Activated gamma-delta T cell treated with Interleukin-2 at 50 U/mL for 16 hours (primary cell): ENCODE results near the gene LILRA1.
"Not testable (repeated sequence)": the region's sequence is repeated elsewhere in the genome, so short reads cannot be mapped to it uniquely, and the experiment has no call there.

Source experiments
- DNase-seq: peaks from one replicate; pipeline ENCODE4 v3.0.0-alpha.2; 2020

LILRA1 gene

DNA sequence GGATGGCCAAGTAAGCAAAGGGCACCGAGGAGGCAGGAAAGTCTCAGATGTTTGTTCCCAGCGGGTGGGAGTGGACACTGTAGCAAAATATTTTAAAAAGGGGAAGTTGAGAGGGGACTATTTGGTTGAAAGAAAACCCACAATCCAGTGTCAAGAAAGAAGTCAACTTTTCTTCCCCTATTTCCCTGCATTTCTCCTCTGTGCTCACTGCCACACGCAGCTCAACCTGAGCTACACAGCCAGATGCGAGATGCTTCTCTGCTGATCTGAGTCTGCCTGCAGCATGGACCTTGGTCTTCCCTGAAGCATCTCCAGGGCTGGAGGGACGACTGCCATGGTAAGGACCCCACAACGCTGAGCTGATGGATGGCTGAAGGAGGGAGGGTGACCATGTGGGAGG is at the start of gene LILRA1:
Gene LILRA1 (plus strand): TSS at position 188 of the 400 bp plus-strand sequence. CDS start 613 bp downstream, outside the sequence.
- DNase-seq, result not testable (repeated sequence)

GRCh38 chr19:54548806-54549205 is 44.6 kb upstream of the LILRA1 start:
- no peak for DNase-seq

- DNase-seq, result no peak
Observed at GRCh38 chr19:54549224-54549623, 44.2 kb upstream of the LILRA1 start.

- peak; percentile 51 for DNase-seq
Observed at GRCh38 chr19:54551293-54551692, 42.1 kb upstream of the LILRA1 start.

- DNase-seq, result no peak
Observed at GRCh38 chr19:54551950-54552912, 41.2 kb upstream of the LILRA1 start.

GRCh38 chr19:54552913-54553310 is 40.5 kb upstream of the LILRA1 start:
- no peak for DNase-seq

GRCh38 chr19:54554006-54554405 is 39.4 kb upstream of the LILRA1 start:
- no peak for DNase-seq

- no peak for DNase-seq
Observed at GRCh38 chr19:54554896-54555295, 38.5 kb upstream of the LILRA1 start.

GRCh38 chr19:54556194-54556593 is 37.2 kb upstream of the LILRA1 start:
- DNase-seq, result no peak

GRCh38 chr19:54558339-54558738 is 35.1 kb upstream of the LILRA1 start:
- DNase-seq, result no peak

DNA sequence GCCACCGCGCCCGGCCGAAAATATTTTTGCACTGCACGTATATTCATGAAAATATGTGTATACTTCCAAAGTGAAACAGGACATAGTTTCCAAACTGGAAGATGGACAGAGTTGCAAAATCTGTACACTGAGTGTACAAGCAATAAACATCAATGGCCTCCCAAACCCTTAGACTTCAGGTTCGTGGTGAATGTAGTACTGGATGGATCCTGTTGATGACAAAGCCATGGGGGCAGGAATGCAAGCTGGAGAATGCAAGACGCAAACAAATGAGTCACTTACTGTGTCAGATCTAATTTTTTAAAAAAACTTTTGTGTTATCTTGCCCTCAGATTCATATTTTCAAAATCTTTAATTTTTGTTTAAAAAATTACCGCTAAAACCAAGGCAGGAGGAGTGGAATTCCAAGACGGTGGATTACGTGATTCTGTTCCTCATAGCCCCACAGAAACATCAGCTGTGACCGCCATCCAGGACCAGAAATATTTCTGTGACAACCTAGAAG is 32.5 kb upstream of the LILRA1 start:
- DNase-seq, result no peak

- no peak for DNase-seq
Observed at GRCh38 chr19:54561840-54562239, 31.6 kb upstream of the LILRA1 start.

- DNase-seq, result not testable (repeated sequence)
Observed at GRCh38 chr19:54563206-54563605, 30.2 kb upstream of the LILRA1 start.

DNA sequence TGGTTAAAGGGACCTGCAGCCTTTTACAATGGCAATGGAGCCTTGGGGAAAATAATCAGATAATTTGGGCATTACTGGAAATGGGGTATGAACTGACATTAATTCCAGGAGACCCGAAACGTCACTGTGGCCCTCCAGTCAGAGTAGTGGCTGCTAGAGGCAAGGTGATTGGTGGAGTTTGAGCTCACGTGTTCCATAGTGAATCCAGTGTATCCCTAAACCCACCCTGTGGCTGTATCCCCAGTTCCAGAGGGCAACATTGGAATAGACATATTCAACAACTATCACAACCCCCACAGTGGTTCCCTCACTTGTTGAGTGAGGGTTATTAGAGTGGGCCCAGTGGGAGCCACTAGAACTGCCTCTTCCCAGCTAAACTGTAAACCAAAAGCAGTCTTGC is 23.1 kb upstream of the LILRA1 start:
- DNase-seq, result no peak

GRCh38 chr19:54571715-54572615 is 21.5 kb upstream of the LILRA1 start:
- DNase-seq, result not testable (repeated sequence)

GRCh38 chr19:54572696-54573311 is 20.6 kb upstream of the LILRA1 start:
- DNase-seq, result no peak

GRCh38 chr19:54573330-54573872 is 20.0 kb upstream of the LILRA1 start, which contains the start of gene LILRA2:
Gene LILRA2 (plus strand): TSS chr19:54573790. CDS start chr19:54573879, 89 bp downstream.
- no peak for DNase-seq

- no peak for DNase-seq
Observed at GRCh38 chr19:54574051-54574450, 19.4 kb upstream of the LILRA1 start.

GRCh38 chr19:54574527-54575056 is 18.8 kb upstream of the LILRA1 start:
- no peak for DNase-seq

DNA sequence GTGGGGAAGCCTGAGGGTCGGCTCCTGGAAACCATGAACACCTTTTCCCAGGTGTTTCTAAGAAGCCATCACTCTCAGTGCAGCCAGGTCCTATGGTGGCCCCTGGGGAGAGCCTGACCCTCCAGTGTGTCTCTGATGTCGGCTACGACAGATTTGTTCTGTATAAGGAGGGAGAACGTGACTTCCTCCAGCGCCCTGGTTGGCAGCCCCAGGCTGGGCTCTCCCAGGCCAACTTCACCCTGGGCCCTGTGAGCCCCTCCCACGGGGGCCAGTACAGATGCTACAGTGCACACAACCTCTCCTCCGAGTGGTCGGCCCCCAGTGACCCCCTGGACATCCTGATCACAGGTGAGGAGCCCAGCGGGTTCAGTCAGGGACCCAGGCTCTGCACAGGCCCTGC is 18.2 kb upstream of the LILRA1 start:
- not testable (repeated sequence) for DNase-seq

GRCh38 chr19:54576411-54576976 is 16.9 kb upstream of the LILRA1 start:
- no peak for DNase-seq

DNA sequence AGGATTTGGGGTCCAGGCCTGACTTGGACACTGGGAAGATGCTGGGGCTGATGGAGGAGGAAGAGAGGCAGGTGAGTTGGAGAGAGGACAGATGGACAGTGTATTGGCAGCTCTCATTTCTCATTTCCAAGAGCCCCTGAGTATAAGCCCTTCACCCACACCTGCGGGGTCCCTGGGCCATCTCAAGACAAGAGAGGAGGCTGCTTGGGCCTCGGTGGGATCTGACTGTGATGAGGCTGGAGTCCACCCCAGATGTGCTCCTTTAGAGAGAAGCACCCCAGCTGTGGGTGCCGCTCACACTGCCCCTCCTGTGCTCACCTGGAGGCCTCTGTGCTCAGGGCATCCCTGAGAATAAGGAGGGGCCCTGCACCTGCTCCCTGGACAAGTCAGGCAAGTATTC is 16.1 kb upstream of the LILRA1 start:
- DNase-seq, result no peak
